ENCODE results near the gene SESN1.

DNA sequence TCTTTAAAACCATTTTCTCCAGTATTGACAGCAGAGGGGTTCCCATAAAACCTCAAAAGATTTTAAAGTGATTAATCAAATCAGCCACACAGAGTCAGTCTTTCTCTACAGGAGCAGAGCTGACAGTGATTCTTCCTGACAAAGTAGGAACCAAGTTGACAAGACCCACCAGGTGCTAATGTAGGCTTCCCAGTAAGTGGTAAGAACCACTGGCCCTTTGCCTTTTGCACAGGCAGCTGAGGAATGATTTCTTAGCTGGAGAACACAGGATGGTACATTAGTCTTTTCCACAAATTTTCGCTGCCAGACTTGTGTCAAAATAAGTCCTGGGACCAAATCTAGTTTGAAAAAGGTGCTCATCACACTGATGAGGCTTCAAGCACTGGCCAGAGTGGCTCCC, 150.6 kb downstream of the SESN1 start:
- TF ChIP-seq PKNOX1 (IDR thresholded peaks at IDR 0.05) = no peak
- TF ChIP-seq SUZ12 (IDR thresholded peaks at IDR 0.05) = no peak
- TF ChIP-seq FOXA1 (IDR thresholded peaks at IDR 0.05) = no peak
- no peak for TF ChIP-seq HDGF (IDR thresholded peaks at IDR 0.05; ENCODE audit: borderline replicate concordance)
- TF ChIP-seq ARNT (IDR thresholded peaks at IDR 0.05) = no peak

All from HEK293T (cell line).